Nephron progenitor cell (in vitro differentiated cells): ENCODE data around the gene MYRFL.

ENCODE experiments used
- DNase-seq: peaks from one replicate; pipeline ENCODE4 v3.0.0; 2021
- H3K27ac Mint-ChIP-seq: 2 replicates; pipeline ENCODE4 v1.8.0; 2021; ENCODE audit warnings: mild to moderate bottlenecking, moderate library complexity, mixed read lengths
- H3K27me3 Mint-ChIP-seq: 2 replicates; pipeline ENCODE4 v1.8.0; 2021; ENCODE audit warnings: mild to moderate bottlenecking, low read depth, mixed read lengths; ENCODE audit not compliant: poor library complexity
- H3K36me3 Mint-ChIP-seq: 2 replicates; pipeline ENCODE4 v1.8.0; 2021; ENCODE audit warnings: low read depth, mixed read lengths
- H3K4me1 Mint-ChIP-seq: 2 replicates; pipeline ENCODE4 v1.8.0; 2021; ENCODE audit warnings: mixed read lengths
- H3K4me3 Mint-ChIP-seq: 2 replicates; pipeline ENCODE4 v1.8.0; 2021; ENCODE audit warnings: mild to moderate bottlenecking, moderate library complexity, mixed read lengths
- H3K9me3 Mint-ChIP-seq: 2 replicates; pipeline ENCODE4 v1.8.0; 2021; ENCODE audit warnings: mild to moderate bottlenecking, moderate library complexity, mixed read lengths
- TF ChIP-seq, protein P1 (sequence below): fragments of 200-600 bp; sonication (generic); IDR thresholded peaks from 2 replicates; pipeline ENCODE4 v1.5.0; 2021; ENCODE audit warnings: antibody characterized with exemption

Gene MYRFL

DNA sequence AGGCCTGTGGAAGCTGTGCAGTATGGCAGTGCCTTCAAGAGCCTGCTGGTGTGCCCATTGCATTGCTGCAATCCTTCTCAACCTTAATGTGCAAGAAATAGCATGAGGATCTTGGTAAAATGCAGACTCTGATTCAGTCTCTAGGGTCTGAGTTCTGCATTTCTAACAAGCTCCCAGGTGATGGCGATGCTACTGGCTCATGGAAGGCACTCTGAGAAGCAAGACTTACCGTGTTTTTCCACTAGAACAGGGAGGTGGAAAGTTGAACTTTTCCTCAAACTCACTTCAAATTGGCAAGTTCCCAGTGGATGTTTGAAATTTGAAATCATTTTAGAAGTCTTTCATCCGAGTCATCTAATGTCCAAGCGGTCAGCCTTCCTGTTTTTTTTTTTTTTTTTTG is 55.5 kb downstream of the MYRFL start:
- TF ChIP-seq, protein P1, sequence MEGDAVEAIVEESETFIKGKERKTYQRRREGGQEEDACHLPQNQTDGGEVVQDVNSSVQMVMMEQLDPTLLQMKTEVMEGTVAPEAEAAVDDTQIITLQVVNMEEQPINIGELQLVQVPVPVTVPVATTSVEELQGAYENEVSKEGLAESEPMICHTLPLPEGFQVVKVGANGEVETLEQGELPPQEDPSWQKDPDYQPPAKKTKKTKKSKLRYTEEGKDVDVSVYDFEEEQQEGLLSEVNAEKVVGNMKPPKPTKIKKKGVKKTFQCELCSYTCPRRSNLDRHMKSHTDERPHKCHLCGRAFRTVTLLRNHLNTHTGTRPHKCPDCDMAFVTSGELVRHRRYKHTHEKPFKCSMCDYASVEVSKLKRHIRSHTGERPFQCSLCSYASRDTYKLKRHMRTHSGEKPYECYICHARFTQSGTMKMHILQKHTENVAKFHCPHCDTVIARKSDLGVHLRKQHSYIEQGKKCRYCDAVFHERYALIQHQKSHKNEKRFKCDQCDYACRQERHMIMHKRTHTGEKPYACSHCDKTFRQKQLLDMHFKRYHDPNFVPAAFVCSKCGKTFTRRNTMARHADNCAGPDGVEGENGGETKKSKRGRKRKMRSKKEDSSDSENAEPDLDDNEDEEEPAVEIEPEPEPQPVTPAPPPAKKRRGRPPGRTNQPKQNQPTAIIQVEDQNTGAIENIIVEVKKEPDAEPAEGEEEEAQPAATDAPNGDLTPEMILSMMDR = no peak
- Mint-ChIP-seq H3K36me3 (no peaks in the 10 kb centered on the region), H3K4me3 (no peak overlapping the region), H3K9me3 (no peaks in the 10 kb centered on the region), H3K27ac (no peak overlapping the region), H3K4me1 (peaks cover 12% of the 10 kb centered on the region), H3K27me3 (peaks cover 11% of the 10 kb centered on the region)
- no peak for DNase-seq

DNA sequence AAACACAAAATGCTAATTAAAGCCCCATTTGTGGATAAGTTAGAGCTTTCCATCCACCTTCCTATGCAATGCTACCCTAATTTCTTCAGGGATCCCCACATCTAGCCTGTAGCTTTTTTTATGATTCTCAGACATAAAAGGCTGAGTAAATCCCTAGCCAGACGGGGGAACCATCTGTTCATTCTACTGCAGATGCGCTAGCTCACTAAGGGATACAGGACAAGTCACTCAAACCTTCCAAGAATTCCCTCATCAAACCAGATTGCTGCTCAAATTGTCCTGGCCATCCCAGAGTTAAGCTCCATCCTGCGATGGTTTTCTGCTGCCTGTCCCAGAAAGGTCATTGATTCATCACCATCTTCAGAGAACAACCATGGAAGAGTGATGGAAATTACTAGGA is 56.7 kb downstream of the MYRFL start:
- Mint-ChIP-seq H3K9me3 (no peaks in the 10 kb centered on the region), H3K4me3 (no peak overlapping the region), H3K36me3 (no peaks in the 10 kb centered on the region), H3K4me1 (peaks cover 12% of the 10 kb centered on the region), H3K27me3 (peaks cover 6% of the 10 kb centered on the region), H3K27ac (no peak overlapping the region)
- DNase-seq = no peak
- TF ChIP-seq, protein P1 = no peak

DNA sequence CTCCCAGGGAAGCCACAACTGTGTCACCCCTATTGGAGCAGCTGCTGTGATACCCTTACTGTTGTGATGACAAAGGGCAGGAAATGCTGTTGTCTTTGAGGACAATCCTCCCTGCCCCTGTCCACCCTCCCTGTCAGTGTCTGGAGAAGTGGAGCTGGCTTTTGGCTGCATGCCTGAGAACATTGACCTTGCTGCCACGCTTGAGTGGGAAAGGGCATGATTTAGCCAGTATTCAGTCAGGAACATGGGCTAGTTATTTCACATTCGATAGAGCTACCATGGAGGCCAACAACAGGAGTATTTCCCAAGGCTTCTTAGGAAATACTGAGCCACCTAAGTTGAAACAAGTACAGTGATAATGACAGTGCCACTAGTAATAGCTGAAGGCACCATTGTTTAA is 59.4 kb downstream of the MYRFL start:
- Mint-ChIP-seq H3K4me3 (no peak overlapping the region), H3K9me3 (no peaks in the 10 kb centered on the region)

DNA sequence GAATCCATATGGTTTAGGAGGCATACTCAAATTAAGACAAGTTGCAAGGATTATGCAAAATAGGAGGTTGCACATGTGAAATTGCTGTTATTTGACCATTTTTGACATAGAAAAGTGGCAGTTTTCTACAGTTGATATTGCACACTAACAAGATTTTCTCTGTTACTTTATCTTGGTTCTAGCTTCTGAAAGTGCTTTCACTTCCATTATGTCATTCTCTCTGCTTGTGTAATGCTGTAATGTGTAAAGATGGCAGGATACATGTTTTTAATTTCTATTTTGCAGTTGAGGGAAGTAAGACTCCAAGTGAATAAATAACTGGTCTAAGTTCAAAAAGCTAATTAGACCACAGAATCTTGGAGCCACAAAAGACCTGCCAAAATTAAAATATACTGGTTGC is 60.6 kb downstream of the MYRFL start:
- Mint-ChIP-seq H3K4me3 (no peak overlapping the region), H3K27me3 (peaks cover 3% of the 10 kb centered on the region), H3K4me1 (peaks cover 19% of the 10 kb centered on the region)

More for the DNA sequence above, 59.4 kb downstream of the MYRFL start:
- Mint-ChIP-seq H3K27me3 (peaks cover 3% of the 10 kb centered on the region), H3K36me3 (no peaks in the 10 kb centered on the region), H3K4me1 (peaks cover 20% of the 10 kb centered on the region), H3K27ac (no peak overlapping the region)
- TF ChIP-seq, protein P1 = no peak
- peak; percentile 29 for DNase-seq

DNA sequence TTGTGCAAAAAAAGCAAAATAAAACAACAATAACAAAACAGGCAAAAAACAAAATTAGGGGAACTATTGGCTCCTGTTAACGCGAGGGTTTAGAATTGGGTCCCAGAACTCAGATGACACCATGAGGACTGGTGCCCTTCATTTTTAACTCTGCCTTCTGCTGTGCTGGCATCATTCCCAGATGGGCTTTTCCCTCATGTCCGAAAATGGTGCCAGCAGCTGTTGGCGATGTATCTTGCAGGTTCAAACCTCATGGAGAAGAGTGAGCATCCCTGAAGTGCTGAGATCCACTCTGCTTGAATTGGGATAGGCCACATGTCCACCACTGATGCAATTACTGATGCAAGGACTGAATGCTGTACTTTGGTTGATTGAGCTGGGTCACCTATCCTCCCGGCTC is 61.1 kb downstream of the MYRFL start:
- Mint-ChIP-seq H3K27me3 (peaks cover 3% of the 10 kb centered on the region), H3K27ac (no peak overlapping the region), H3K36me3 (no peaks in the 10 kb centered on the region), H3K4me1 (peaks cover 19% of the 10 kb centered on the region), H3K9me3 (no peaks in the 10 kb centered on the region), H3K4me3 (no peak overlapping the region)
- no peak for DNase-seq
- TF ChIP-seq, protein P1 = no peak

More for the DNA sequence above, 60.6 kb downstream of the MYRFL start:
- Mint-ChIP-seq H3K36me3 (no peaks in the 10 kb centered on the region), H3K27ac (no peak overlapping the region), H3K9me3 (no peaks in the 10 kb centered on the region)
- TF ChIP-seq, protein P1 = no peak
- no peak for DNase-seq

DNA sequence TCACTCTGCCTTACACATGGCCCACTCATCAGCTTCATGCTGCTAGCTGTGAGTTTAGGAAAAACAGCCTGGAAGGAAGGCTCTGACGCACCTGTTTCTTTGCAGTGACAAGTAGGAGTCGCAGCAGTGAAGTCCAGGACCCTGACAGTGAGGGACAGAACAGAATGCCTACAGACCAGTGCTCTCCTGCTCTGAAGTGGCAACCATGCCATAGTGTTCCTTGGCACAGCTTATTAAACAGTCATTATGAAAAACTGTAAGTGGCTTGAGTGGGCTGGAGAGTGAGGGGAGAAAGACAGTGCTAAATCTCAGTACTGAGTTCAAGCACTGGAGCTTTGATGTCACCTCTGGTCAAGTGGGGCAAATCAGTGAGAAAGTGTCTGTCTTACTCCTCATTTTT is 61.7 kb downstream of the MYRFL start:
- Mint-ChIP-seq H3K27ac (no peak overlapping the region), H3K4me3 (no peak overlapping the region), H3K36me3 (no peaks in the 10 kb centered on the region), H3K9me3 (no peaks in the 10 kb centered on the region), H3K27me3 (peaks cover 3% of the 10 kb centered on the region), H3K4me1 (peaks cover 18% of the 10 kb centered on the region)
- TF ChIP-seq, protein P1 = no peak
- no peak for DNase-seq
